ENCODE results near the gene TAF5. TPM values are rescaled to one million over a fixed set of nuclear protein-coding genes. Genes with fewer than 3 reads are reported as not detected.

Gene TAF5
- total and polyA plus RNA-seq, 2 experiments from 2014 or later, result 10.4 to 25.9 TPM

GRCh38 chr10:103396789-103397087 lies 29.0 kb downstream of the TAF5 start:
- no peaks in the 10 kb centered on the region for H3K27me3 ChIP-seq (ENCODE audit: insufficient read depth)
- no peak overlapping the region for H3K27ac ChIP-seq (ENCODE audit: low read depth)
- H3K36me3 Mint-ChIP-seq (ENCODE audit: low read depth), result peaks cover 70% of the 10 kb centered on the region
- H3K36me3 ChIP-seq (ENCODE audit: insufficient read depth), result peaks cover 28% of the 10 kb centered on the region
- peak overlapping the region; percentile 80 for H3K4me3 ChIP-seq
- H4K20me1 ChIP-seq (replicated peaks; ENCODE audit: insufficient read depth), result peaks cover 15% of the 10 kb centered on the region; the same call in 1 of the 2 replicates
- TF ChIP-seq, protein P1, sequence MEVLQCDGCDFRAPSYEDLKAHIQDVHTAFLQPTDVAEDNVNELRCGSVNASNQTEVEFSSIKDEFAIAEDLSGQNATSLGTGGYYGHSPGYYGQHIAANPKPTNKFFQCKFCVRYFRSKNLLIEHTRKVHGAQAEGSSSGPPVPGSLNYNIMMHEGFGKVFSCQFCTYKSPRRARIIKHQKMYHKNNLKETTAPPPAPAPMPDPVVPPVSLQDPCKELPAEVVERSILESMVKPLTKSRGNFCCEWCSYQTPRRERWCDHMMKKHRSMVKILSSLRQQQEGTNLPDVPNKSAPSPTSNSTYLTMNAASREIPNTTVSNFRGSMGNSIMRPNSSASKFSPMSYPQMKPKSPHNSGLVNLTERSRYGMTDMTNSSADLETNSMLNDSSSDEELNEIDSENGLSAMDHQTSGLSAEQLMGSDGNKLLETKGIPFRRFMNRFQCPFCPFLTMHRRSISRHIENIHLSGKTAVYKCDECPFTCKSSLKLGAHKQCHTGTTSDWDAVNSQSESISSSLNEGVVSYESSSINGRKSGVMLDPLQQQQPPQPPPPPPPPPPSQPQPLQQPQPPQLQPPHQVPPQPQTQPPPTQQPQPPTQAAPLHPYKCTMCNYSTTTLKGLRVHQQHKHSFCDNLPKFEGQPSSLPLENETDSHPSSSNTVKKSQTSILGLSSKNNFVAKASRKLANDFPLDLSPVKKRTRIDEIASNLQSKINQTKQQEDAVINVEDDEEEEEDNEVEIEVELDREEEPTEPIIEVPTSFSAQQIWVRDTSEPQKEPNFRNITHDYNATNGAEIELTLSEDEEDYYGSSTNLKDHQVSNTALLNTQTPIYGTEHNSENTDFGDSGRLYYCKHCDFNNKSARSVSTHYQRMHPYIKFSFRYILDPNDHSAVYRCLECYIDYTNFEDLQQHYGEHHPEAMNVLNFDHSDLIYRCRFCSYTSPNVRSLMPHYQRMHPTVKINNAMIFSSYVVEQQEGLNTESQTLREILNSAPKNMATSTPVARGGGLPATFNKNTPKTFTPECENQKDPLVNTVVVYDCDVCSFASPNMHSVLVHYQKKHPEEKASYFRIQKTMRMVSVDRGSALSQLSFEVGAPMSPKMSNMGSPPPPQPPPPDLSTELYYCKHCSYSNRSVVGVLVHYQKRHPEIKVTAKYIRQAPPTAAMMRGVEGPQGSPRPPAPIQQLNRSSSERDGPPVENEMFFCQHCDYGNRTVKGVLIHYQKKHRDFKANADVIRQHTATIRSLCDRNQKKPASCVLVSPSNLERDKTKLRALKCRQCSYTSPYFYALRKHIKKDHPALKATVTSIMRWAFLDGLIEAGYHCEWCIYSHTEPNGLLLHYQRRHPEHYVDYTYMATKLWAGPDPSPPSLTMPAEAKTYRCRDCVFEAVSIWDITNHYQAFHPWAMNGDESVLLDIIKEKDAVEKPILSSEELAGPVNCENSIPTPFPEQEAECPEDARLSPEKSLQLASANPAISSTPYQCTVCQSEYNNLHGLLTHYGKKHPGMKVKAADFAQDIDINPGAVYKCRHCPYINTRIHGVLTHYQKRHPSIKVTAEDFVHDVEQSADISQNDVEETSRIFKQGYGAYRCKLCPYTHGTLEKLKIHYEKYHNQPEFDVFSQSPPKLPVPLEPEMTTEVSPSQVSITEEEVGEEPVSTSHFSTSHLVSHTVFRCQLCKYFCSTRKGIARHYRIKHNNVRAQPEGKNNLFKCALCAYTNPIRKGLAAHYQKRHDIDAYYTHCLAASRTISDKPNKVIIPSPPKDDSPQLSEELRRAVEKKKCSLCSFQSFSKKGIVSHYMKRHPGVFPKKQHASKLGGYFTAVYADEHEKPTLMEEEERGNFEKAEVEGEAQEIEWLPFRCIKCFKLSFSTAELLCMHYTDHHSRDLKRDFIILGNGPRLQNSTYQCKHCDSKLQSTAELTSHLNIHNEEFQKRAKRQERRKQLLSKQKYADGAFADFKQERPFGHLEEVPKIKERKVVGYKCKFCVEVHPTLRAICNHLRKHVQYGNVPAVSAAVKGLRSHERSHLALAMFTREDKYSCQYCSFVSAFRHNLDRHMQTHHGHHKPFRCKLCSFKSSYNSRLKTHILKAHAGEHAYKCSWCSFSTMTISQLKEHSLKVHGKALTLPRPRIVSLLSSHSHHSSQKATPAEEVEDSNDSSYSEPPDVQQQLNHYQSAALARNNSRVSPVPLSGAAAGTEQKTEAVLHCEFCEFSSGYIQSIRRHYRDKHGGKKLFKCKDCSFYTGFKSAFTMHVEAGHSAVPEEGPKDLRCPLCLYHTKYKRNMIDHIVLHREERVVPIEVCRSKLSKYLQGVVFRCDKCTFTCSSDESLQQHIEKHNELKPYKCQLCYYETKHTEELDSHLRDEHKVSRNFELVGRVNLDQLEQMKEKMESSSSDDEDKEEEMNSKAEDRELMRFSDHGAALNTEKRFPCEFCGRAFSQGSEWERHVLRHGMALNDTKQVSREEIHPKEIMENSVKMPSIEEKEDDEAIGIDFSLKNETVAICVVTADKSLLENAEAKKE (CRISPR knock-in tag; IDR thresholded peaks at IDR 0.05), result no peak
- TF ChIP-seq, protein P2, sequence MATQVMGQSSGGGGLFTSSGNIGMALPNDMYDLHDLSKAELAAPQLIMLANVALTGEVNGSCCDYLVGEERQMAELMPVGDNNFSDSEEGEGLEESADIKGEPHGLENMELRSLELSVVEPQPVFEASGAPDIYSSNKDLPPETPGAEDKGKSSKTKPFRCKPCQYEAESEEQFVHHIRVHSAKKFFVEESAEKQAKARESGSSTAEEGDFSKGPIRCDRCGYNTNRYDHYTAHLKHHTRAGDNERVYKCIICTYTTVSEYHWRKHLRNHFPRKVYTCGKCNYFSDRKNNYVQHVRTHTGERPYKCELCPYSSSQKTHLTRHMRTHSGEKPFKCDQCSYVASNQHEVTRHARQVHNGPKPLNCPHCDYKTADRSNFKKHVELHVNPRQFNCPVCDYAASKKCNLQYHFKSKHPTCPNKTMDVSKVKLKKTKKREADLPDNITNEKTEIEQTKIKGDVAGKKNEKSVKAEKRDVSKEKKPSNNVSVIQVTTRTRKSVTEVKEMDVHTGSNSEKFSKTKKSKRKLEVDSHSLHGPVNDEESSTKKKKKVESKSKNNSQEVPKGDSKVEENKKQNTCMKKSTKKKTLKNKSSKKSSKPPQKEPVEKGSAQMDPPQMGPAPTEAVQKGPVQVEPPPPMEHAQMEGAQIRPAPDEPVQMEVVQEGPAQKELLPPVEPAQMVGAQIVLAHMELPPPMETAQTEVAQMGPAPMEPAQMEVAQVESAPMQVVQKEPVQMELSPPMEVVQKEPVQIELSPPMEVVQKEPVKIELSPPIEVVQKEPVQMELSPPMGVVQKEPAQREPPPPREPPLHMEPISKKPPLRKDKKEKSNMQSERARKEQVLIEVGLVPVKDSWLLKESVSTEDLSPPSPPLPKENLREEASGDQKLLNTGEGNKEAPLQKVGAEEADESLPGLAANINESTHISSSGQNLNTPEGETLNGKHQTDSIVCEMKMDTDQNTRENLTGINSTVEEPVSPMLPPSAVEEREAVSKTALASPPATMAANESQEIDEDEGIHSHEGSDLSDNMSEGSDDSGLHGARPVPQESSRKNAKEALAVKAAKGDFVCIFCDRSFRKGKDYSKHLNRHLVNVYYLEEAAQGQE (IDR thresholded peaks at IDR 0.05; ENCODE audit: unreplicated experiment), result no peak
- TF ChIP-seq POLR2AphosphoS5 (IDR thresholded peaks at IDR 0.05; ENCODE audit: low read depth) (no peak), ZNF331 (CRISPR knock-in tag; IDR thresholded peaks at IDR 0.05; ENCODE audit: low read depth) (no peak), STAT1 (IDR thresholded peaks at IDR 0.05; ENCODE audit: unreplicated experiment) (no peak), NANOG (IDR thresholded peaks at IDR 0.05; ENCODE audit: borderline replicate concordance) (no peak), EZH2phosphoT487 (IDR thresholded peaks at IDR 0.05; ENCODE audit: unreplicated experiment) (no peak), CREB1 (CRISPR knock-in tag; IDR thresholded peaks at IDR 0.05; ENCODE audit: low read depth) (no peak)
- TF ChIP-seq, protein P3, sequence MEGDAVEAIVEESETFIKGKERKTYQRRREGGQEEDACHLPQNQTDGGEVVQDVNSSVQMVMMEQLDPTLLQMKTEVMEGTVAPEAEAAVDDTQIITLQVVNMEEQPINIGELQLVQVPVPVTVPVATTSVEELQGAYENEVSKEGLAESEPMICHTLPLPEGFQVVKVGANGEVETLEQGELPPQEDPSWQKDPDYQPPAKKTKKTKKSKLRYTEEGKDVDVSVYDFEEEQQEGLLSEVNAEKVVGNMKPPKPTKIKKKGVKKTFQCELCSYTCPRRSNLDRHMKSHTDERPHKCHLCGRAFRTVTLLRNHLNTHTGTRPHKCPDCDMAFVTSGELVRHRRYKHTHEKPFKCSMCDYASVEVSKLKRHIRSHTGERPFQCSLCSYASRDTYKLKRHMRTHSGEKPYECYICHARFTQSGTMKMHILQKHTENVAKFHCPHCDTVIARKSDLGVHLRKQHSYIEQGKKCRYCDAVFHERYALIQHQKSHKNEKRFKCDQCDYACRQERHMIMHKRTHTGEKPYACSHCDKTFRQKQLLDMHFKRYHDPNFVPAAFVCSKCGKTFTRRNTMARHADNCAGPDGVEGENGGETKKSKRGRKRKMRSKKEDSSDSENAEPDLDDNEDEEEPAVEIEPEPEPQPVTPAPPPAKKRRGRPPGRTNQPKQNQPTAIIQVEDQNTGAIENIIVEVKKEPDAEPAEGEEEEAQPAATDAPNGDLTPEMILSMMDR (conservative IDR thresholded peaks at IDR 0.05; ENCODE audit: low read depth in 2 of 2), result no peak
- peak overlapping the region; percentile 90 for H3K4me2 ChIP-seq
- no peaks in the 10 kb centered on the region; the same call in 1 of the 3 replicates for H3K9me3 Mint-ChIP-seq
- H3K4me3 Mint-ChIP-seq, result peak overlapping the region; percentile 98
- peaks cover 56% of the 10 kb centered on the region for H3K79me2 ChIP-seq (replicated peaks; ENCODE audit: insufficient read depth)
- H3K27me3 Mint-ChIP-seq (ENCODE audit: insufficient read depth, low read depth, poor library complexity), result peaks cover 4% of the 10 kb centered on the region
- no peak for DNase-seq (ENCODE audit: low spot score)
- no peaks in the 10 kb centered on the region for H3K9me2 ChIP-seq (ENCODE audit: insufficient read depth)
- peak overlapping the region; percentile 86 for H3K27ac Mint-ChIP-seq
- H3K4me1 Mint-ChIP-seq, result peaks cover 20% of the 10 kb centered on the region
- ATAC-seq, result no peak
- peaks cover 9% of the 10 kb centered on the region for H3K4me1 ChIP-seq (ENCODE audit: insufficient read depth)
- peak overlapping the region; percentile 44; the same call in 1 of the 2 replicates for H2AFZ ChIP-seq
- no peaks in the 10 kb centered on the region for H3F3A ChIP-seq (replicated peaks; ENCODE audit: low read depth)
